SK-N-MC (cell line): ENCODE results near the gene ACLY.
A peak's percentile ranks its signal among the peaks of the same experiment; 100 is the strongest.

Experiments used
- DNase-seq: peaks from one replicate; pipeline ENCODE4 v3.0.0-alpha.2; 2011; ENCODE audit warnings: low read depth, low spot score
- H3K27ac ChIP-seq: fragments of 200-600 bp; sonication (generic); 2 replicates; pipeline ENCODE4 v1.5.1; 2016; ENCODE audit warnings: mixed run types
- H3K36me3 ChIP-seq: fragments of 200-600 bp; sonication (generic); 2 replicates; pipeline ENCODE4 v1.6.1; 2017; ENCODE audit warnings: antibody characterized with exemption, low read length, mixed read lengths; ENCODE audit not compliant: insufficient read depth
- H3K4me3 ChIP-seq: fragments of 200-600 bp; sonication (generic); 2 replicates; pipeline ENCODE4 v1.5.1; 2016
- H3K9ac ChIP-seq: fragments of 200-600 bp; sonication (generic); 2 replicates; pipeline ENCODE4 v1.8.0; 2017; ENCODE audit warnings: mixed run types, mixed read lengths; ENCODE audit not compliant: insufficient read length
- H3K9me3 ChIP-seq: fragments of 200-600 bp; sonication (generic); 2 replicates; pipeline ENCODE4 v1.6.1; 2017; ENCODE audit warnings: low read depth, mild to moderate bottlenecking, antibody characterized with exemption, low read length, moderate library complexity, mixed read lengths
- EZH2 ChIP-seq: fragments of 200-600 bp; sonication (generic); IDR thresholded peaks from one replicate; pipeline ENCODE4 v1.6.1; 2017; ENCODE audit warnings: antibody characterized with exemption
- FOXP2 ChIP-seq: optimal IDR thresholded peaks from 2 replicates; pipeline ENCODE3; 2011; ENCODE audit warnings: mild to moderate bottlenecking, moderate library complexity; ENCODE audit not compliant: insufficient read depth; ENCODE audit errors: extremely low read length, control extremely low read depth
- POLR2AphosphoS5 ChIP-seq: IDR thresholded peaks from 2 replicates; pipeline ENCODE4 v1.6.1; 2012; ENCODE audit warnings: mild to moderate bottlenecking, low read depth, low read length, borderline replicate concordance

Gene ACLY

GRCh38 chr17:41959336-41960095 lies 40.8 kb upstream of the ACLY start:
- no peak overlapping the region for H3K27ac ChIP-seq
- TF ChIP-seq POLR2AphosphoS5: no peak
- TF ChIP-seq EZH2: no peak
- TF ChIP-seq FOXP2: no peak
- no peak overlapping the region for H3K9ac ChIP-seq
- H3K36me3 ChIP-seq: no peaks in the 10 kb centered on the region
- H3K4me3 ChIP-seq: no peak overlapping the region
- no peaks in the 10 kb centered on the region for H3K9me3 ChIP-seq
- no peak for DNase-seq

- H3K9ac ChIP-seq: no peak overlapping the region
- TF ChIP-seq POLR2AphosphoS5 (no peak), FOXP2 (no peak), EZH2 (no peak)
- no peak for DNase-seq
- H3K36me3 ChIP-seq: no peaks in the 10 kb centered on the region
- H3K9me3 ChIP-seq: no peaks in the 10 kb centered on the region
- H3K27ac ChIP-seq: no peak overlapping the region
- H3K4me3 ChIP-seq: no peak overlapping the region
Observed at GRCh38 chr17:41959030-41959335, 40.2 kb upstream of the ACLY start.

GRCh38 chr17:41957869-41958439 lies 39.2 kb upstream of the ACLY start:
- no peak for DNase-seq
- Histone ChIP-seq H3K4me3 (no peak overlapping the region), H3K36me3 (no peaks in the 10 kb centered on the region), H3K27ac (no peak overlapping the region), H3K9ac (no peak overlapping the region), H3K9me3 (no peaks in the 10 kb centered on the region)
- TF ChIP-seq EZH2 (no peak), FOXP2 (no peak), POLR2AphosphoS5 (no peak)

- Histone ChIP-seq H3K36me3 (no peaks in the 10 kb centered on the region), H3K4me3 (peak overlapping the region; percentile 14; the same call in 1 of the 2 replicates), H3K27ac (0 out of 2 replicates have a peak overlapping the region, but pooled peaks have one; percentile 26), H3K9ac (no peak overlapping the region), H3K9me3 (no peaks in the 10 kb centered on the region)
- no peak for TF ChIP-seq FOXP2
- no peak for TF ChIP-seq POLR2AphosphoS5
- TF ChIP-seq EZH2: no peak
- no peak for DNase-seq
Observed at GRCh38 chr17:41957031-41957868, 38.5 kb upstream of the ACLY start.

GRCh38 chr17:41956522-41956921 lies 37.8 kb upstream of the ACLY start:
- no peak overlapping the region for H3K9ac ChIP-seq
- no peak overlapping the region for H3K4me3 ChIP-seq
- TF ChIP-seq POLR2AphosphoS5 (no peak), FOXP2 (no peak), EZH2 (no peak)
- H3K36me3 ChIP-seq: no peaks in the 10 kb centered on the region
- no peak for DNase-seq
- no peak overlapping the region for H3K27ac ChIP-seq
- no peaks in the 10 kb centered on the region for H3K9me3 ChIP-seq

GRCh38 chr17:41948762-41949460 lies 30.2 kb upstream of the ACLY start:
- Histone ChIP-seq H3K27ac (no peak overlapping the region), H3K9ac (no peak overlapping the region), H3K36me3 (no peaks in the 10 kb centered on the region), H3K4me3 (no peak overlapping the region), H3K9me3 (no peaks in the 10 kb centered on the region)
- TF ChIP-seq EZH2 (no peak), POLR2AphosphoS5 (no peak), FOXP2 (no peak)
- no peak for DNase-seq

GRCh38 chr17:41944943-41945342 lies 26.2 kb upstream of the ACLY start:
- no peak for DNase-seq
- no peak overlapping the region for H3K27ac ChIP-seq
- no peaks in the 10 kb centered on the region for H3K36me3 ChIP-seq
- no peaks in the 10 kb centered on the region for H3K9me3 ChIP-seq
- no peak for TF ChIP-seq EZH2
- TF ChIP-seq POLR2AphosphoS5: no peak
- no peak for TF ChIP-seq FOXP2
- no peak overlapping the region for H3K4me3 ChIP-seq
- H3K9ac ChIP-seq: no peak overlapping the region

- Histone ChIP-seq H3K4me3 (no peak overlapping the region), H3K9me3 (no peaks in the 10 kb centered on the region), H3K9ac (no peak overlapping the region), H3K27ac (no peak overlapping the region), H3K36me3 (no peaks in the 10 kb centered on the region)
- DNase-seq: no peak
- no peak for TF ChIP-seq POLR2AphosphoS5
- TF ChIP-seq EZH2: no peak
- no peak for TF ChIP-seq FOXP2
Observed at GRCh38 chr17:41943492-41943891, 24.7 kb upstream of the ACLY start.
